Endothelial cell of umbilical vein (primary cell): ENCODE results near the gene ADAMTS19. TPM values are rescaled to one million over a fixed set of nuclear protein-coding genes. Genes with fewer than 3 reads are reported as not detected.

ENCODE experiments used
- BruUV-seq: library from RNA; stranded (reverse); fragments of 400-500 nt; replicated peaks from 2 replicates; lab custom pipeline; 2021; lab: Mats Ljungman, UMichigan
- CTCF ChIA-PET: fragments of 300-600, 350-600 bp; sonication (Branson Sonifier 250); formaldehyde crosslinking; loops from one replicate; lab custom pipeline; 2021; ENCODE audit warnings: antibody characterized with exemption, inconsistent platforms; lab: Charles Lee
- POLR2A ChIA-PET: fragments of 300-600, 350-600 bp; sonication (Branson Sonifier 250); formaldehyde crosslinking; loops from one replicate; lab custom pipeline; 2021; ENCODE audit warnings: antibody characterized with exemption, inconsistent platforms; lab: Charles Lee
- DNase-seq: peaks from one replicate; pipeline ENCODE4 v3.0.0-alpha.2; 2011; ENCODE audit warnings: low read depth, low spot score
- FAIRE-seq: peaks from 2 replicates; lab custom pipeline; 2011; peaks lifted over from hg19 to GRCh38; lab: Jason Lieb, UNC
- H2AFZ ChIP-seq: 2 replicates; pipeline ENCODE4 v1.6.0; 2012; ENCODE audit warnings: low read depth, low read length, control low read depth, inconsistent platforms
- H3K27ac ChIP-seq: 2 replicates; pipeline ENCODE4 v1.5.1; 2011; ENCODE audit warnings: low read depth, mild to moderate bottlenecking, control low read depth, low read length, moderate library complexity; ENCODE audit not compliant: insufficient read depth
- H3K27me3 ChIP-seq, 2 experiments: 2 replicates each; pipeline versions ENCODE4 v1.6.0 to v1.6.1; 2011; ENCODE audit warnings: low read length in 2 of 2, mixed read lengths in 1 of 2; ENCODE audit not compliant: control insufficient read depth in 2 of 2, insufficient read depth in 2 of 2
- H3K36me3 ChIP-seq, 2 experiments: 2 replicates in 1 of 2; 3 replicates in 1 of 2; pipeline ENCODE4 v1.5.1; 2011; ENCODE audit warnings: low read length in 2 of 2, mild to moderate bottlenecking in 1 of 2, moderate library complexity in 1 of 2; ENCODE audit not compliant: control insufficient read depth in 2 of 2, insufficient read depth in 2 of 2; ENCODE audit errors: extremely low read depth in 1 of 2
- H3K4me1 ChIP-seq: 3 replicates; pipeline ENCODE4 v1.5.1; 2011; ENCODE audit warnings: mild to moderate bottlenecking, low read length; ENCODE audit not compliant: control insufficient read depth, insufficient read depth; ENCODE audit errors: extremely low read depth
- H3K4me2 ChIP-seq: 2 replicates; pipeline ENCODE4 v1.6.1; 2011; ENCODE audit warnings: low read length, control low read depth, mixed read lengths; ENCODE audit not compliant: insufficient read depth
- H3K4me3 ChIP-seq, 3 experiments: fragments of 200-600 bp in 1 of 3; sonication (generic), shearing (Covaris generic) in 1 of 3; replicated peaks in 1 of 3; 2 replicates each; pipeline ENCODE4 v1.5.1; 2011 to 2016; ENCODE audit warnings: control low read depth in 3 of 3, low read length in 3 of 3, mild to moderate bottlenecking in 2 of 3, inconsistent platforms in 1 of 3, low read depth in 1 of 3, moderate library complexity in 1 of 3; ENCODE audit not compliant: insufficient read depth in 1 of 3
- H3K79me2 ChIP-seq: 2 replicates; pipeline ENCODE4 v1.6.0; 2012; ENCODE audit warnings: low read length, inconsistent platforms; ENCODE audit not compliant: control insufficient read depth, insufficient read depth
- H3K9ac ChIP-seq: replicated peaks from 2 replicates; pipeline ENCODE3; 2011; ENCODE audit warnings: low read length, control low read depth; ENCODE audit not compliant: insufficient read depth; ENCODE audit errors: extremely low read depth
- H3K9me1 ChIP-seq: replicated peaks from 3 replicates; pipeline ENCODE4 v1.6.0; 2011; ENCODE audit warnings: mild to moderate bottlenecking, low read length; ENCODE audit not compliant: control insufficient read depth, insufficient read depth; ENCODE audit errors: extremely low read depth
- H3K9me3 ChIP-seq: replicated peaks from 2 replicates; pipeline ENCODE4 v1.5.1; 2012; ENCODE audit warnings: low read length, inconsistent platforms; ENCODE audit not compliant: control insufficient read depth, insufficient read depth
- H4K20me1 ChIP-seq: replicated peaks from 2 replicates; pipeline ENCODE3; 2011; ENCODE audit warnings: mild to moderate bottlenecking, low read length; ENCODE audit not compliant: control insufficient read depth, insufficient read depth; ENCODE audit errors: extremely low read depth
- EZH2 ChIP-seq: IDR thresholded peaks from 2 replicates; pipeline ENCODE4 v1.6.1; 2012; ENCODE audit warnings: borderline replicate concordance, low read depth, mild to moderate bottlenecking, moderate library complexity, low read length, inconsistent platforms; ENCODE audit not compliant: severe bottlenecking
- FOS ChIP-seq: IDR thresholded peaks from 2 replicates; pipeline ENCODE4 v1.6.1; 2011; ENCODE audit warnings: mild to moderate bottlenecking, low read length, moderate library complexity, borderline replicate concordance; ENCODE audit not compliant: insufficient read depth
- GATA2 ChIP-seq: IDR thresholded peaks from 2 replicates; pipeline ENCODE4 v1.7.0; 2011; ENCODE audit warnings: low read depth, mild to moderate bottlenecking, moderate library complexity, mixed read lengths, low read length; ENCODE audit not compliant: insufficient read length, insufficient read depth
- JUN ChIP-seq: IDR thresholded peaks from 2 replicates; pipeline ENCODE4 v1.6.1; 2011; ENCODE audit warnings: borderline replicate concordance, low read depth; ENCODE audit not compliant: insufficient read length, insufficient read depth
- MYC ChIP-seq: IDR thresholded peaks from one replicate; pipeline ENCODE4 v1.6.1; 2011; ENCODE audit warnings: mild to moderate bottlenecking, low read depth, low read length
- POLR2A ChIP-seq: IDR thresholded peaks from 2 replicates; pipeline ENCODE4 v1.6.1; 2012; ENCODE audit warnings: low read depth, mild to moderate bottlenecking, control low read depth, low read length
- POLR2AphosphoS5 ChIP-seq: IDR thresholded peaks from 2 replicates; pipeline ENCODE4 v1.6.1; 2012; ENCODE audit warnings: low read depth, mild to moderate bottlenecking, control low read depth, low read length, moderate library complexity; ENCODE audit not compliant: insufficient read depth
- dilution Hi-C: fragments of 300-500 bp; cut with MboI; formaldehyde crosslinking; loops from one replicate; pipeline ENCODE4 v1.15.0; 2019; ENCODE audit warnings: low sequenced_read_pairs; ENCODE audit not compliant: extremely low pct_ligation_motif_present
- intact Hi-C: fragments of 100-400 bp; cut with micrococcal nuclease; formaldehyde crosslinking; loops from one replicate; pipeline ENCODE4 v1.10.0; 2022
- polyA plus RNA-seq, 4 experiments: library from polyadenylated mRNA; depleted of rRNA in 3 of 4; stranded (reverse) in 3 of 4; unstranded in 1 of 4; fragments of >200 nt; gene quantifications; 2 replicates each; pipeline versions ENCODE4 v1.2.1 to v1.2.3, GENCODE V29; 2011 to 2012; ENCODE audit warnings: missing spikeins in 1 of 4
- total RNA-seq: library from RNA; stranded (reverse); gene quantifications from 2 replicates; pipeline ENCODE4 v1.2.3, GENCODE V29; 2021
- TF ChIP-seq, protein P1 (sequence below), 2 donors: IDR thresholded peaks; 1 replicate in 1 of 2; 2 replicates in 1 of 2; pipeline ENCODE4 v1.5.1; 2011; ENCODE audit warnings: low read length in 2 of 2, mild to moderate bottlenecking in 2 of 2, moderate library complexity in 2 of 2, control low read depth in 1 of 2, inconsistent platforms in 1 of 2, low read depth in 1 of 2; ENCODE audit not compliant: insufficient read depth in 1 of 2; ENCODE audit errors: extremely low read depth in 1 of 2
- TF ChIP-seq, protein P2 (sequence below): IDR thresholded peaks from 2 replicates; pipeline ENCODE4 v1.6.1; 2011; ENCODE audit not compliant: insufficient read depth, insufficient read length

The ADAMTS19 gene
- total and polyA plus RNA-seq, 2 donors (not counting 3 experiments of a cell fraction or from before 2014, with no cell fraction given) = not detected

DNA sequence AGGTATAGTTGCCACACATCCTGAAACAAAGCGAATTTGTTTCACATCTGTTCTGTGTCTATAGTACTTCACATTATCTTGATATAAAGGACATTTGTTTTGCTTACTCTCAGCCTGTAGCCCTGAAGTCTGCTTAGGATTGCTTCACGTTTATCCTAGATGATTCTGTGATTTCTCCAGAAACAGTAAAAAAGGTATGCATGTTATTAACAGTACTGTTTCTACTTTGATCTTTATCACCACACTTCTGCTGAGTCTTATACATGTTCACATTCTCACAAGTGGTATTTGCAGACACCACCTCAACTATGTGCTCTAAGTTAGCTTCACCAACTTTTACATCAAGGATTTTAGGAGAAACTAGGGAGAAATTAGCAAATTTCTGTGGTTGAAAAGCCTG lies 47.4 kb upstream of the ADAMTS19 start:
- Histone ChIP-seq H2AFZ (no peak overlapping the region), H4K20me1 (no peaks in the 10 kb centered on the region), H3K4me2 (no peak overlapping the region), H3K9ac (no peak overlapping the region), H3K4me1 (no peaks in the 10 kb centered on the region), H3K4me3 (no peak overlapping the region), H3K79me2 (no peaks in the 10 kb centered on the region), H3K36me3 (no peaks in the 10 kb centered on the region), H3K27me3 (no peaks in the 10 kb centered on the region), H3K27ac (no peak overlapping the region), H3K9me1 (no peaks in the 10 kb centered on the region), H3K9me3 (no peaks in the 10 kb centered on the region)
- CTCF ChIA-PET = no interaction called here
- FAIRE-seq (no peak), DNase-seq (no peak)
- BruUV-seq = no TSS peak
- intact Hi-C loops = no loop called here
- TF ChIP-seq EZH2 (no peak), FOS (no peak), GATA2 (no peak), POLR2AphosphoS5 (no peak), JUN (no peak), MYC (no peak), POLR2A (no peak)
- TF ChIP-seq, protein P1, sequence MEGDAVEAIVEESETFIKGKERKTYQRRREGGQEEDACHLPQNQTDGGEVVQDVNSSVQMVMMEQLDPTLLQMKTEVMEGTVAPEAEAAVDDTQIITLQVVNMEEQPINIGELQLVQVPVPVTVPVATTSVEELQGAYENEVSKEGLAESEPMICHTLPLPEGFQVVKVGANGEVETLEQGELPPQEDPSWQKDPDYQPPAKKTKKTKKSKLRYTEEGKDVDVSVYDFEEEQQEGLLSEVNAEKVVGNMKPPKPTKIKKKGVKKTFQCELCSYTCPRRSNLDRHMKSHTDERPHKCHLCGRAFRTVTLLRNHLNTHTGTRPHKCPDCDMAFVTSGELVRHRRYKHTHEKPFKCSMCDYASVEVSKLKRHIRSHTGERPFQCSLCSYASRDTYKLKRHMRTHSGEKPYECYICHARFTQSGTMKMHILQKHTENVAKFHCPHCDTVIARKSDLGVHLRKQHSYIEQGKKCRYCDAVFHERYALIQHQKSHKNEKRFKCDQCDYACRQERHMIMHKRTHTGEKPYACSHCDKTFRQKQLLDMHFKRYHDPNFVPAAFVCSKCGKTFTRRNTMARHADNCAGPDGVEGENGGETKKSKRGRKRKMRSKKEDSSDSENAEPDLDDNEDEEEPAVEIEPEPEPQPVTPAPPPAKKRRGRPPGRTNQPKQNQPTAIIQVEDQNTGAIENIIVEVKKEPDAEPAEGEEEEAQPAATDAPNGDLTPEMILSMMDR (IDR thresholded peaks at IDR 0.05; ENCODE audit: extremely low read depth in 1 of 2, insufficient read depth in 1 of 2, low read depth in 1 of 2, low read length in 2 of 2) = no peak
- TF ChIP-seq, protein P2, sequence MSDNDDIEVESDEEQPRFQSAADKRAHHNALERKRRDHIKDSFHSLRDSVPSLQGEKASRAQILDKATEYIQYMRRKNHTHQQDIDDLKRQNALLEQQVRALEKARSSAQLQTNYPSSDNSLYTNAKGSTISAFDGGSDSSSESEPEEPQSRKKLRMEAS = no peak
- dilution Hi-C loops = no loop called here
- POLR2A ChIA-PET = no interaction called here
